ENCODE data around the gene MAP4K5.

The MAP4K5 gene

DNA sequence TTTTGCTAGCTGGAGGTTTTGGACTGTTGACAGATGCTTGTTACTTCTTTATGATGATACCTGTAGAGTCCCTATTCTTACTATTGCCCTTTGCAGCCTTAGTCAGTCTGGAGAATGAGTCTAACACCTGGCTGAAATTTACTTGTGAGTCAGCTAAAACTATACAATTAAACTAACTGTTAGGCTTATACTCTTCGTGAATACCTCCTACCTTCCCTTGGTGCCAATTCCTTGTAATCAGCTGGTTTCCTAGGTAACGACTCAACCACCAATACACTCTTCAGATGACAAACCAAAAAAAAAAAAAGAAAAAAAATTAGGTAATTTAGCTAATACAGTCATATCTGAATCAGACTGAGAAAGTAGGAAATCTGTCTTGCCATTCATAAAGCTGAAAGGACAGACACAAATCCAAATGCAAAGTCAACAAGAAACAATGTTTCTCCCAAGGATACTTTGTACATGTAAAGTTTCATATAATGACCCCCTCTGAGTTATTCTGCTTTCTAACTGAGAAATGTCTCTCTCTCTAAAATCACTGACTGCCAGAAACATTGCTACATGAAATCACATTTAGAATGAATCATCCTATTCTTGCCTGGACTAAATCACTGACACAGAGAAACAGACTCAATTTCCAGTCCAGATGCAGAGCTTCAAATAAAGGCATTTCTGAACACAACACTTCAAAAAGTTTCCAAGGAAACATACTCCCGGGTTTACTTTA lies 79.2 kb downstream of the MAP4K5 start:
- no peaks in the 10 kb centered on the region for H3K4me1 ChIP-seq (ENCODE audit: insufficient read depth, insufficient read length)
- H3K4me3 ChIP-seq (ENCODE audit: insufficient read length, low read depth), result no peak overlapping the region
- peaks cover 59% of the 10 kb centered on the region for H3K36me3 ChIP-seq (ENCODE audit: insufficient read depth, insufficient read length, low read length)
- no peak overlapping the region for H3K9ac ChIP-seq (ENCODE audit: insufficient read length, low read depth)
- no peaks in the 10 kb centered on the region for H3K27me3 ChIP-seq (ENCODE audit: insufficient read depth, insufficient read length)
- DNase-seq (ENCODE audit: low read depth, low spot score), result no peak
- TF ChIP-seq ZNF274 (IDR thresholded peaks at IDR 0.05; ENCODE audit: low read depth, low read length) (no peak), YY1 (IDR thresholded peaks at IDR 0.05; ENCODE audit: insufficient read depth, insufficient read length) (no peak), SUZ12 (IDR thresholded peaks at IDR 0.05; ENCODE audit: extremely low read depth, insufficient read depth, insufficient read length) (no peak)
- H3K9me3 ChIP-seq (ENCODE audit: insufficient read depth, low read length), result no peaks in the 10 kb centered on the region

DNA sequence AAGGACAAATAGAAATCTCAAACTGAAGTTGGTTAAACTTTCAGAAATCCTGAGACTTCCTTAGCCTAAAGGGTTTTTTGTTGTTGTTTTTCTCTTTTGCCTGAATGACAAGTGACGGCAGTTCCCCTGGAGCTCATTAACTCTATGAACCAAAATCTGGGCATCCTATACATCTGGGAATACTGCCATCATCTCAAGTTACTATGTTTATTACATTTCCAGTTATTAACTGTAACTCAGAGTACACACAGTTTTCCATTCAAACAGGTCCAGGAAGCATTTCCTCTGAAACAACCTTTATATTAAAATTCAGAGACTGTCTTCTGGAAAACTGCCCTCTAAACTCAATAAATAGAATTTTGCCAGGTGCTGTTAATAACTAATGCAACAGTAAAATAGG lies 80.1 kb downstream of the MAP4K5 start:
- Histone ChIP-seq H3K36me3 (ENCODE audit: insufficient read depth, insufficient read length, low read length) (peaks cover 62% of the 10 kb centered on the region), H3K4me1 (ENCODE audit: insufficient read depth, insufficient read length) (no peaks in the 10 kb centered on the region), H3K9me3 (ENCODE audit: insufficient read depth, low read length) (no peaks in the 10 kb centered on the region), H3K9ac (ENCODE audit: insufficient read length, low read depth) (no peak overlapping the region), H3K4me3 (ENCODE audit: insufficient read length, low read depth) (no peak overlapping the region), H3K27me3 (ENCODE audit: insufficient read depth, insufficient read length) (no peaks in the 10 kb centered on the region)
- DNase-seq (ENCODE audit: low read depth, low spot score), result no peak
- TF ChIP-seq YY1 (IDR thresholded peaks at IDR 0.05; ENCODE audit: insufficient read depth, insufficient read length) (no peak), ZNF274 (IDR thresholded peaks at IDR 0.05; ENCODE audit: low read depth, low read length) (no peak), SUZ12 (IDR thresholded peaks at IDR 0.05; ENCODE audit: extremely low read depth, insufficient read depth, insufficient read length) (no peak)

DNA sequence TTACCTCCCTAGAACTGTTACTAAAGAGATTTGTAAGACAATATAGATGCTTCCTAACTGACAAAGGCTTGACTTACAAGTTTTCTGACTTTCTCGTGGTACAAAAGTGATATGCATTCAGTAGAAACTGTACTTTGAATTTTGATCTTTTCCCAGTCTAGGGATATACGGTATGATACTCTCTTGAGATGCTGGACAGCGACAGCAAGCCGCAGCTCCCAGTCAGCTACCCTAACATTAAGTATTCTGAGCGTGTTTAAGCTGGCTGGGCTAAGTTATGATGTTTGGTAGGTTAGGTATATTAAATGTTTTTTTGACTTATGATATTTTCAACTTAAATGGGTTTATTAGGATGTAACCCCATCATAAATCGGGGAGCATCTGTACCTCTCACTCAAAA lies 80.5 kb downstream of the MAP4K5 start:
- no peaks in the 10 kb centered on the region for H3K9me3 ChIP-seq (ENCODE audit: insufficient read depth, low read length)

DNA sequence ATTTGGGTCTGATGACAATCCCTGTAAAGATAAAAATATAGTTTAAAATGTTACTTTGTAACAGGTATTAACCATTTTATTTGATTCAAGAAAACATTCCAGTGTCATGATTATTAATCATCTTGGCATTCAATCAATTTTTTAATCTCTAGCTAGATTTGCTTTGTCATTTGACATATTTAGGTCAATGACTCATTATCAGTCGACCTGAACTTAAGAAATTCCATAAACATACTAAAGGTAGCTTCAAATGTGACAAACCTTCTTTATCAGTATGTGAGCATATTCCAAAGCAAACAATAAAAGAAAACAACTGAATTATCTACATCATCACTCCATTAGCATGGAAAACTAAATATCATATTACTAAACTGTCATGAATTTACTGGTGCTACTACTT lies 84.9 kb downstream of the MAP4K5 start:
- TF ChIP-seq SUZ12 (IDR thresholded peaks at IDR 0.05; ENCODE audit: extremely low read depth, insufficient read depth, insufficient read length) (no peak), ZNF274 (IDR thresholded peaks at IDR 0.05; ENCODE audit: low read depth, low read length) (no peak), YY1 (IDR thresholded peaks at IDR 0.05; ENCODE audit: insufficient read depth, insufficient read length) (no peak)
- H3K9me3 ChIP-seq (ENCODE audit: insufficient read depth, low read length), result no peaks in the 10 kb centered on the region
- H3K9ac ChIP-seq (ENCODE audit: insufficient read length, low read depth), result no peak overlapping the region
- H3K4me3 ChIP-seq (ENCODE audit: insufficient read length, low read depth), result no peak overlapping the region
- H3K36me3 ChIP-seq (ENCODE audit: insufficient read depth, insufficient read length, low read length), result peaks cover 66% of the 10 kb centered on the region
- no peaks in the 10 kb centered on the region for H3K4me1 ChIP-seq (ENCODE audit: insufficient read depth, insufficient read length)
- DNase-seq (ENCODE audit: low read depth, low spot score), result no peak
- H3K27me3 ChIP-seq (ENCODE audit: insufficient read depth, insufficient read length), result no peaks in the 10 kb centered on the region

More for the DNA sequence above, 80.5 kb downstream of the MAP4K5 start:
- TF ChIP-seq YY1 (IDR thresholded peaks at IDR 0.05; ENCODE audit: insufficient read depth, insufficient read length), result no peak
- no peak for TF ChIP-seq ZNF274 (IDR thresholded peaks at IDR 0.05; ENCODE audit: low read depth, low read length)
- TF ChIP-seq SUZ12 (IDR thresholded peaks at IDR 0.05; ENCODE audit: extremely low read depth, insufficient read depth, insufficient read length), result no peak
- DNase-seq (ENCODE audit: low read depth, low spot score), result no peak
- Histone ChIP-seq H3K4me1 (ENCODE audit: insufficient read depth, insufficient read length) (no peaks in the 10 kb centered on the region), H3K27me3 (ENCODE audit: insufficient read depth, insufficient read length) (no peaks in the 10 kb centered on the region), H3K9ac (ENCODE audit: insufficient read length, low read depth) (no peak overlapping the region), H3K4me3 (ENCODE audit: insufficient read length, low read depth) (no peak overlapping the region), H3K36me3 (ENCODE audit: insufficient read depth, insufficient read length, low read length) (peaks cover 61% of the 10 kb centered on the region)

- Histone ChIP-seq H3K9me3 (ENCODE audit: insufficient read depth, low read length) (peaks cover 28% of the 10 kb centered on the region), H3K4me1 (ENCODE audit: insufficient read depth, insufficient read length) (no peaks in the 10 kb centered on the region), H3K36me3 (ENCODE audit: insufficient read depth, insufficient read length, low read length) (peaks cover 39% of the 10 kb centered on the region), H3K9ac (ENCODE audit: insufficient read length, low read depth) (no peak overlapping the region), H3K4me3 (ENCODE audit: insufficient read length, low read depth) (no peak overlapping the region), H3K27me3 (ENCODE audit: insufficient read depth, insufficient read length) (no peaks in the 10 kb centered on the region)
- TF ChIP-seq ZNF274 (IDR thresholded peaks at IDR 0.05; ENCODE audit: low read depth, low read length) (no peak), SUZ12 (IDR thresholded peaks at IDR 0.05; ENCODE audit: extremely low read depth, insufficient read depth, insufficient read length) (no peak), YY1 (IDR thresholded peaks at IDR 0.05; ENCODE audit: insufficient read depth, insufficient read length) (no peak)
- DNase-seq (ENCODE audit: low read depth, low spot score), result no peak
Observed at GRCh38 chr14:50434528-50434927, 97.8 kb downstream of the MAP4K5 start.

DNA sequence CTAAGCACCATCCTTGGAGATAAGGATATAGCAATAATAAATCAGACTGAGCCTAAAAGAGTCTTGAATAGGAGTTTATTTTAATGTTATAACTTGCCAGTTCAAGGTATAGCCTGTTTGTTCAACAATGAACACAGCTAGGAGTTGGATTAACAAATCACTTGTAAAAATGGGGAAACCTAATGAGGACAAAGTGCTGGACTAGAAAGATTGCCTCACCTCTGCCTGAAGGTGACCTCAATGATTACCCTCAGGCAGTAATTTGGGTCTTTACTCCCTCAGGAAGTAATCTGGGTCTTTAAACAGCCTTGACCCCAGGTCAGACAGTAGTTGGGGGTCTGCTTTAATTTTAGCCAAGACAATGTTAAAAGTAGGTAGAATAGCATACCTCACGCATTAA lies 100.2 kb downstream of the MAP4K5 start:
- peaks cover 29% of the 10 kb centered on the region for H3K36me3 ChIP-seq (ENCODE audit: insufficient read depth, insufficient read length, low read length)
- H3K27me3 ChIP-seq (ENCODE audit: insufficient read depth, insufficient read length), result no peaks in the 10 kb centered on the region
- TF ChIP-seq YY1 (IDR thresholded peaks at IDR 0.05; ENCODE audit: insufficient read depth, insufficient read length) (no peak), ZNF274 (IDR thresholded peaks at IDR 0.05; ENCODE audit: low read depth, low read length) (no peak), SUZ12 (IDR thresholded peaks at IDR 0.05; ENCODE audit: extremely low read depth, insufficient read depth, insufficient read length) (no peak)
- peaks cover 11% of the 10 kb centered on the region for H3K9me3 ChIP-seq (ENCODE audit: insufficient read depth, low read length)
- DNase-seq (ENCODE audit: low read depth, low spot score), result no peak
- H3K4me3 ChIP-seq (ENCODE audit: insufficient read length, low read depth), result no peak overlapping the region
- H3K4me1 ChIP-seq (ENCODE audit: insufficient read depth, insufficient read length), result no peaks in the 10 kb centered on the region
- no peak overlapping the region for H3K9ac ChIP-seq (ENCODE audit: insufficient read length, low read depth)

- no peak for DNase-seq (ENCODE audit: low read depth, low spot score)
- peaks cover 20% of the 10 kb centered on the region for H3K36me3 ChIP-seq (ENCODE audit: insufficient read depth, insufficient read length, low read length)
Observed at GRCh38 chr14:50425816-50426215, 106.6 kb downstream of the MAP4K5 start.

More at GRCh38 chr14:50425816-50426215, 106.6 kb downstream of the MAP4K5 start:
- H3K9ac ChIP-seq (ENCODE audit: insufficient read length, low read depth), result no peak overlapping the region
- no peaks in the 10 kb centered on the region for H3K4me1 ChIP-seq (ENCODE audit: insufficient read depth, insufficient read length)
- TF ChIP-seq SUZ12 (IDR thresholded peaks at IDR 0.05; ENCODE audit: extremely low read depth, insufficient read depth, insufficient read length) (no peak), YY1 (IDR thresholded peaks at IDR 0.05; ENCODE audit: insufficient read depth, insufficient read length) (no peak), ZNF274 (IDR thresholded peaks at IDR 0.05; ENCODE audit: low read depth, low read length) (no peak)
- no peaks in the 10 kb centered on the region for H3K27me3 ChIP-seq (ENCODE audit: insufficient read depth, insufficient read length)
- no peaks in the 10 kb centered on the region for H3K9me3 ChIP-seq (ENCODE audit: insufficient read depth, low read length)
- H3K4me3 ChIP-seq (ENCODE audit: insufficient read length, low read depth), result no peak overlapping the region
